ENCODE measurements around the gene GRN. TPM values are rescaled to one million over a fixed set of nuclear protein-coding genes. Genes with fewer than 3 reads are reported as not detected.

GRN gene
- total RNA-seq, 1 experiment from 2014 or later = 206 TPM

GRCh38 chr17:44360826-44361225 is 15.7 kb downstream of the GRN start:
- Histone ChIP-seq H3K9me2 (ENCODE audit: insufficient read depth) (no peaks in the 10 kb centered on the region), H2AFZ (ENCODE audit: low read depth, low read length, poor library complexity, severe bottlenecking) (no peak overlapping the region), H3K9me3 (ENCODE audit: control insufficient read depth in 1 of 2, insufficient read depth in 1 of 2, low read depth in 1 of 2, low read length in 2 of 2) (no peaks in the 10 kb centered on the region), H3K4me2 (ENCODE audit: low read length) (no peak overlapping the region), H4K20me1 (ENCODE audit: insufficient read depth) (no peaks in the 10 kb centered on the region), H3K27me3 (ENCODE audit: insufficient read depth, low read length) (no peaks in the 10 kb centered on the region), H3K4me3 (replicated peaks in 1 of 2; ENCODE audit: low read depth in 1 of 2, low read length in 2 of 2) (no peak overlapping the region), H3K4me1 (ENCODE audit: control insufficient read depth in 1 of 2, insufficient read depth in 2 of 2, low read length in 2 of 2) (peaks cover 7 to 27% of the 10 kb centered on the region in 2 experiments; a peak in 3 of 4 replicates), H3K9ac (ENCODE audit: low read length) (no peak overlapping the region), H3K79me2 (ENCODE audit: insufficient read depth, low read length) (no peaks in the 10 kb centered on the region), H3K27ac (ENCODE audit: low read depth, low read length) (no peak overlapping the region), H3K36me3 (ENCODE audit: control insufficient read depth in 1 of 2, insufficient read depth in 2 of 2, low read length in 2 of 2) (no peaks in the 10 kb centered on the region)
- CTCF ChIA-PET = interaction anchor here (1.5 kb wide), 1 partner anchor 9 kb away, joined by 3 read pairs; no protein-coding TSS in a partner anchor
- DNase-seq (ENCODE audit: low read depth, low spot score) = no peak
- TF ChIP-seq CTCF (IDR thresholded peaks at IDR 0.05 in 2 of 3, conservative IDR thresholded peaks at IDR 0.05 in 1 of 3; ENCODE audit: borderline replicate concordance in 1 of 3, insufficient read depth in 1 of 3, low read depth in 2 of 3, low read length in 2 of 3) (no peak), FOSL1 (IDR thresholded peaks at IDR 0.05; ENCODE audit: low read depth) (no peak), EZH2phosphoT487 (IDR thresholded peaks at IDR 0.05; ENCODE audit: borderline replicate concordance) (no peak), SRF (IDR thresholded peaks at IDR 0.05; ENCODE audit: low read depth) (no peak), TCF7L2 (IDR thresholded peaks at IDR 0.05; ENCODE audit: borderline replicate concordance, extremely low read depth, insufficient read depth, insufficient read length) (no peak), POLR2AphosphoS5 (IDR thresholded peaks at IDR 0.05; ENCODE audit: low read depth, low read length) (no peak), SP1 (IDR thresholded peaks at IDR 0.05; ENCODE audit: low read depth) (no peak), ATF3 (IDR thresholded peaks at IDR 0.05) (no peak), REST (IDR thresholded peaks at IDR 0.05; ENCODE audit: low read depth) (no peak), YY1 (IDR thresholded peaks at IDR 0.05; ENCODE audit: extremely low read depth, insufficient replicate concordance, low read depth, low read length) (no peak), ZNF274 (IDR thresholded peaks at IDR 0.05; ENCODE audit: low read depth, low read length) (no peak), POLR2A (IDR thresholded peaks at IDR 0.05; ENCODE audit: borderline replicate concordance, extremely low read depth, insufficient read depth, insufficient read length) (no peak), CBX3 (IDR thresholded peaks at IDR 0.05; ENCODE audit: low read depth) (no peak), ZBTB33 (IDR thresholded peaks at IDR 0.05; ENCODE audit: extremely low read depth, insufficient replicate concordance, low read length) (no peak)
- RAD21 ChIA-PET (ENCODE audit: low non-redundant PET in 1 of 2, low total read pairs in 2 of 2, uncharacterized antibody in 2 of 2, unreplicated experiment in 2 of 2) = no interaction called here
- ATAC-seq = no peak
- intact Hi-C loops (cut with micrococcal nuclease) = loop anchor here (10.0 kb wide), 1 partner anchor 456 kb away; the partner anchor contains the start of gene MPP2
- BruUV-seq (replicated peaks) = no TSS peak
- POLR2A ChIA-PET = no interaction called here

Data from HCT116 (cell line).